GM12873 (cell line): ENCODE data around the gene CACNA1A.

Experiments used
- CTCF ChIP-seq: IDR thresholded peaks from 2 replicates; pipeline ENCODE4 v1.5.1; 2012; ENCODE audit warnings: low read depth, mild to moderate bottlenecking, moderate library complexity, low read length, control low read depth; ENCODE audit not compliant: insufficient read depth; ENCODE audit errors: missing control alignments

The CACNA1A gene

GRCh38 chr19:13539332-13539731, 33.1 kb upstream of the CACNA1A start:
- TF ChIP-seq CTCF: no peak

- no peak for TF ChIP-seq CTCF
These were observed 32.4 kb upstream of the CACNA1A start for GRCh38 chr19:13538601-13539253.

- no peak for TF ChIP-seq CTCF
These were observed 31.2 kb upstream of the CACNA1A start for GRCh38 chr19:13537454-13537853.

GRCh38 chr19:13530720-13531119, 24.4 kb upstream of the CACNA1A start:
- no peak for TF ChIP-seq CTCF

GRCh38 chr19:13526552-13526951, 20.3 kb upstream of the CACNA1A start:
- peak; percentile 72 for TF ChIP-seq CTCF

- no peak for TF ChIP-seq CTCF
These were observed 14.8 kb upstream of the CACNA1A start for GRCh38 chr19:13521066-13521465.

GRCh38 chr19:13511947-13512346, 5.7 kb upstream of the CACNA1A start:
- no peak for TF ChIP-seq CTCF
